HUES64 (cell line): ENCODE data around the gene SEPSECS.

Source experiments
- H3K27ac ChIP-seq: 2 replicates; pipeline ENCODE4 v1.7.0; 2013; ENCODE audit warnings: low read depth, low read length, inconsistent platforms
- H3K27me3 ChIP-seq: 2 replicates; pipeline ENCODE4 v1.6.1; 2013; ENCODE audit warnings: mild to moderate bottlenecking, low read length; ENCODE audit not compliant: insufficient read depth
- H3K36me3 ChIP-seq: 2 replicates; pipeline ENCODE4 v1.6.1; 2013; ENCODE audit warnings: mild to moderate bottlenecking, low read length; ENCODE audit not compliant: insufficient read depth
- H3K4me1 ChIP-seq: 2 replicates; pipeline ENCODE4 v1.6.1; 2013; ENCODE audit warnings: mild to moderate bottlenecking, low read length, moderate library complexity; ENCODE audit not compliant: insufficient read depth
- H3K4me3 ChIP-seq: 2 replicates; pipeline ENCODE4 v1.5.1; 2013; ENCODE audit warnings: mild to moderate bottlenecking, low read length, moderate library complexity
- H3K9ac ChIP-seq: 2 replicates; pipeline ENCODE4 v1.6.1; 2013; ENCODE audit warnings: mild to moderate bottlenecking, low read depth, low read length
- H3K9me3 ChIP-seq: 2 replicates; pipeline ENCODE4 v1.6.1; 2013; ENCODE audit warnings: low read depth, low read length; ENCODE audit not compliant: insufficient read depth
- WGBS: fragments of 150-250, 120-280 bp; methylation state at CpG from one replicate; pipeline ENCODE4 v1.1.7; 2013; ENCODE audit warnings: missing lambda C conversion rate; 5-methylcytosine and 5-hydroxymethylcytosine counted together

Gene SEPSECS

DNA sequence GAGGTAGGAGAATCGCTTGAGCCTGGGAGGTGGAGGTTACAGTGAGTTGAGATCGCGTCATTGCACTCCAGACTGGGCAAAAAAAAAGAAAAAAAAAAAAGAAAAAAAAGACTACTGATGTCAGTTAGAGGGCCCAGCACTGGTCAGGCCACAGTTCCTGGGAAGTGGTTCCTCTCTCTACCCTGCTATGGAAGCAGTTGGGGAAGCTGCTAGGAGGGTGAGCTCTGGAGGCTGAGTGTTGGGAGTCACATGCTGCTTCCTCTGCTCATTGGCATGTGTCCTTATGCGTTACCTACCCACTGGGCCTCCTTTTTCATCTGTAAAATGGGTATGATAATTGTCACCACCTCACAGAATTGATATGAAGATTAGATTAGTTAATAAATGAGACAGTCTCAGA is 50.7 kb downstream of the SEPSECS start:
- Histone ChIP-seq H3K9me3 (no peaks in the 10 kb centered on the region), H3K27me3 (no peaks in the 10 kb centered on the region)
- WGBS = 98% methylated on average over 3 of the region's 4 CpGs

DNA sequence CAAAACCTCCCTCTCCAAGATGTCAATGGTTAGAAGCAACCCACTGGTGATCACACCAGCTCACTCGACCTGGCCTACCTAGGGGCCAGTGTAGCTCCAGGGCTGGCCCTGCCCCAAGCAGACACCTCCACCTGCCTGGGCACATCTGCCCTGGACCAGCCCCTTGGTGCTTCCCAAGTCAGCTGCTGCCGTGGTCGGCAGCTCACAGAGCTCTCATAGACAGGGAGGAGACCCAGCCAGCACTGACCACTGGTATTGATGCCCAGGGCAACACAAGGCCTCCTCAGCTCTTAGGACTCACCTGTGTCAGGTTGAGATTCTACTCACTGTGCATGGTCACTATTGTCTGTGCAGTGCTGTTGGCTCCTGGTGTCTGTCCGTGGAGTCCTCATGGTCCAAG is 51.7 kb downstream of the SEPSECS start:
- no peaks in the 10 kb centered on the region for H3K27me3 ChIP-seq
- no peak overlapping the region for H3K4me3 ChIP-seq
- peaks cover 4% of the 10 kb centered on the region; the same call in 1 of the 2 replicates for H3K4me1 ChIP-seq
- no peak overlapping the region for H3K9ac ChIP-seq
- WGBS = 96% methylated on average over 4 of the region's 4 CpGs
- no peaks in the 10 kb centered on the region for H3K36me3 ChIP-seq
- H3K9me3 ChIP-seq = no peaks in the 10 kb centered on the region
- no peak overlapping the region for H3K27ac ChIP-seq

More for the DNA sequence above, 50.7 kb downstream of the SEPSECS start:
- peaks cover 5% of the 10 kb centered on the region; the same call in 1 of the 2 replicates for H3K4me1 ChIP-seq
- H3K36me3 ChIP-seq = no peaks in the 10 kb centered on the region
- H3K4me3 ChIP-seq = no peak overlapping the region
- H3K27ac ChIP-seq = no peak overlapping the region
- H3K9ac ChIP-seq = no peak overlapping the region

DNA sequence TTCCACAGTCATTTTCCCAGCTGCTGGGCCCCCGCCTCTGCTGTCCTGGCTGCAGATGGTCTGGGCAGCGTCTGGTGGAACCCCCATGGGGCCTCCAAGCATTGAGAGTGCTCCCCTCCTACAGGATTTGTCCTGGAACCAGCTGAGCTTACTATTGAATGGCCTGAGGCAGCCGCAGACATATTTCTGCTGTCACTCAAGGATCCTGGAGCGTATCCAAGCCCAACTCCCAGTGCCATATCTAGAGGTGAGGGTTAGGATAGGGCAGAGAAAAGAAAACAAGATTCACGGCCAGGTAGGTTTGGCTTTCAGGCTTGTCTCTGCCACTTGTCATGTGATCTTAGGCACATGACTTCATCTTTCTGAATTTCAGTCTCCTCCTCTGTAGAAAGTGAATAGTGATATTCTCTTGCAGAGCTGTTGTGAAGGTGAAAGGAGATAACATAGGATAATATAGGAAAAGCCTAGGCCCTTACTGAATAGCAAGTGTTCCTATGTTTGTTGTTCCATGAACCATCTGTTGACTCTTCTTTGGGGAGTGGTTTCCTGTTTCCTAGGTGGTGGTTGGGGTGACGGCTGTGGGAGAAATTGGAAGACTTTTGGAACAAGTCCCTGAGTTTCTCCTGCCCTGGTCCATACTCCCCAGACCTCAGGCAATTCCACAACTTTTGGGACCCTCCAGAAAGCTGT is 52.3 kb downstream of the SEPSECS start:
- Histone ChIP-seq H3K27me3 (no peaks in the 10 kb centered on the region), H3K9me3 (no peaks in the 10 kb centered on the region), H3K4me1 (peaks cover 3% of the 10 kb centered on the region; the same call in 1 of the 2 replicates), H3K36me3 (no peaks in the 10 kb centered on the region), H3K9ac (no peak overlapping the region), H3K4me3 (no peak overlapping the region), H3K27ac (no peak overlapping the region)
- WGBS = 90% methylated on average over 6 of the region's 6 CpGs

DNA sequence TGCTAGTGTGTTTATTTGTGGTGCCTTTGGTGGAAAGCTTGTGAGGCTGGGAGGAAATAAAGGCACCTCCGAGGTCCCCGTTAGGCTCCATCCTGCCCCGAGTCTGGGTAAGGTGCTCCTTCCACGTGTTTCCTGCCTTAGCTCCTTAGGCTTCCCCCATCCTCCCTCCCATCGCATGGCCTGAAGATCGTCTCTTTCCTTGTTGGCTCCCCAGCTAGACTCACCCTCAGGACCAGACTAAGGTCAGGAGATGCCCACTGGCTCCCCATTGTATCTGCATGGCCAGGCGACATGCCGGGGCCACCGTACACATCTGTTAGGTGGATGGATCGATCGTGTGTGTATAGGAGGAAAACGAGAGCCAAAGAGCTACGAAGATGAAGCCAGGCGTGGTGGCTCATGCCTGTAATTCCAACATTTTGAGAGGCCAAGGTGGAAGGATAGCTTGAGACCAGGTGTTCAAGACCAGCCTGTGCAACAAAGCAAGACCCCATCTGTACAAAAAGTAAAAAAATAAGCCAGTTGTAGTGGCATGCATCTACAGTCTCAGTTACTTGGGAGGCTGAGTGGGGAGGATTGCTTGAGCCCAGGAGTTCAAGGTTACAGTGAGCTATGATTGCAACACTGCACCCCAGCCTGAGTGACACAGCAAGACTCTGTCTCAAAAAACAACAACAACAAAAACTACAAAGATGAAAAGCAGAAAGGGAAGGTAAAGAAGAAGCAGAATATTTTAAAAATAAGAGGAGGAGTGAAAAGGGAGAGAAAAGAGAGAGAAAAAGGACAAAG is 53.7 kb downstream of the SEPSECS start:
- Histone ChIP-seq H3K4me1 (no peaks in the 10 kb centered on the region), H3K27me3 (no peaks in the 10 kb centered on the region), H3K4me3 (no peak overlapping the region), H3K36me3 (no peaks in the 10 kb centered on the region), H3K9ac (no peak overlapping the region), H3K27ac (no peak overlapping the region), H3K9me3 (peaks cover 5% of the 10 kb centered on the region; the same call in 1 of the 2 replicates)
- whole genome bisulfite sequencing = 94% methylated on average over 14 of the region's 14 CpGs

DNA sequence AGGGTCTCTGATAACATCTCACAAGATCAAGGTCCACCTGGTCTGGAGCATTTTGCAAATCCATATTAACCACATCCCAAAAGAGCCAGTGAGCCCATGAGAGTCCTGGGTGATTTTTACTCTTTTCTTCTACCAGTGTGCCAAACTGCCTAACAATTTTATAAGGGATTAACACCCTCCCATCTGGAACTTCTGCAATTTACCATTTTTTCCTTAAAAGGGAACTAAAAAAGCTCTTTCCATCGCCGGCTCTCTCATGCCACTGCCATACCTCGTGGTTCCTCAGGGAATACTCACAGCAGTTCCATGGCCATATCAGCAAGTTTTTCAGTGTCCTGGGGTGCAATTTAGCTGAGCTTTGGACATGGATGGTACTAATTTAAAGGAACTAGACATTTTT is 55.7 kb downstream of the SEPSECS start:
- H3K27ac ChIP-seq = no peak overlapping the region

DNA sequence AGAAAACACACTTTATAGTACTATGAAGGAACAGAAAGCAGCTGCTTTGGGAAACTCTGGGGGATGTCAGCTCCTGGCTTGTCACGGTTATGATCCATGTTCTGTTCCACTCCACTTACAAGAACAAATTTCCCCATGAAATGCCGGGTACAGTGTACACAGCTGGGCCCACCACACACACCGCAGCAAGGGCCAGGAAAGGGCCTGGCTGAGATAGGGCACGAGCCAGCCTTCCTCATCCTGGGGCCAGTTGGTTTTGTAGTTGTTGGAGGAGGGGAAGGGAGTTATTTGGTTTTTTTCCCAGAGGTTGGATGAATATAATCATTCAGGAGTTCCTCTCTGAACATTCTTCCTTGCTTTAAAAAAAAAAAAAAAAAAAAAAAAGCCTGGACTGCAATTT is 56.8 kb downstream of the SEPSECS start:
- Histone ChIP-seq H3K27ac (no peak overlapping the region), H3K27me3 (no peaks in the 10 kb centered on the region), H3K9ac (no peak overlapping the region), H3K4me3 (no peak overlapping the region), H3K4me1 (no peaks in the 10 kb centered on the region), H3K36me3 (no peaks in the 10 kb centered on the region), H3K9me3 (peaks cover 5% of the 10 kb centered on the region; the same call in 1 of the 2 replicates)
- 89% methylated on average over 4 of the region's 4 CpGs for WGBS

More for the DNA sequence above, 55.7 kb downstream of the SEPSECS start:
- no peaks in the 10 kb centered on the region for H3K36me3 ChIP-seq
- 89% methylated on average over 3 of the region's 3 CpGs for WGBS
- H3K4me1 ChIP-seq = no peaks in the 10 kb centered on the region
- peaks cover 5% of the 10 kb centered on the region; the same call in 1 of the 2 replicates for H3K9me3 ChIP-seq
- no peak overlapping the region for H3K9ac ChIP-seq
- H3K4me3 ChIP-seq = no peak overlapping the region
- H3K27me3 ChIP-seq = no peaks in the 10 kb centered on the region

DNA sequence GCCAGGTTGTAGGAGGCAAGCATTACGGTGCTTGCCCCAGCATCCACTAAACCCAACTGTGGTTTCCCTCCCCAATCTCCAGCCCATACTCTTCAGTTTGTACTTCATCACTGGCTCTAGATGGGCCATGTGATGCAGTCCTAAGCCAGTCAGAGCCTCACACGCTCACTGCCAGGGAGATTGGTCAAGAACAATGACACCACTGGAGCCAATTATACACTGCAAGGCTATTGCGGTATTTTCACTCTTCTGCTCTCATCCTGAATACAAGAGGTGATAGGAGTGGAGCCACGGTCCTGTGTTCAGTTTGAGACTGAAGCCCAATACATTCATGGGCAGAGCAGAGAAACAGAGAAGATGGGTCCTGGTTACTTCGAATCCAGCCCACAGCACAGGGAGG is 58.4 kb downstream of the SEPSECS start:
- Histone ChIP-seq H3K9me3 (peaks cover 5% of the 10 kb centered on the region; the same call in 1 of the 2 replicates), H3K27ac (no peak overlapping the region), H3K4me3 (no peak overlapping the region), H3K27me3 (no peaks in the 10 kb centered on the region), H3K36me3 (no peaks in the 10 kb centered on the region), H3K4me1 (no peaks in the 10 kb centered on the region), H3K9ac (no peak overlapping the region)
- 93% methylated on average over 5 of the region's 5 CpGs for WGBS

DNA sequence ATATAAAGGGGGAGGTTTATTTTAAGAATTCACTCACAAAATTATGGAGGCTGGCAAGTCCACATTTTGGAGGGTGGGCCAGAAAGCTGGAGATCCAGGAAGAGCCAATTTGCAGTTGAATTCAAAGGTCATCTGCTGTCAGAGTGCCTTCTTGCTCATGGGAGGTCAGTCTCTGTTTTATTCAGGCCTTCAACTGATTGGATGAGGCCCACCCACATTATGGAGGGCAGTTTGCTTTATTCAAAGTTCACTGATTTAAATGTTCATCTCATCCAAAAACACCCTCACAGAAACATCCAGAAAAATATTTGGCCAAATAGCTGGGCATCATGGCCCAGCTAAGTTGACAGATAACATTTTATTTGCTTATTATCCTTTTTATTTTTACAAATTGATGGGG is 59.5 kb downstream of the SEPSECS start:
- H3K27ac ChIP-seq = no peak overlapping the region

DNA sequence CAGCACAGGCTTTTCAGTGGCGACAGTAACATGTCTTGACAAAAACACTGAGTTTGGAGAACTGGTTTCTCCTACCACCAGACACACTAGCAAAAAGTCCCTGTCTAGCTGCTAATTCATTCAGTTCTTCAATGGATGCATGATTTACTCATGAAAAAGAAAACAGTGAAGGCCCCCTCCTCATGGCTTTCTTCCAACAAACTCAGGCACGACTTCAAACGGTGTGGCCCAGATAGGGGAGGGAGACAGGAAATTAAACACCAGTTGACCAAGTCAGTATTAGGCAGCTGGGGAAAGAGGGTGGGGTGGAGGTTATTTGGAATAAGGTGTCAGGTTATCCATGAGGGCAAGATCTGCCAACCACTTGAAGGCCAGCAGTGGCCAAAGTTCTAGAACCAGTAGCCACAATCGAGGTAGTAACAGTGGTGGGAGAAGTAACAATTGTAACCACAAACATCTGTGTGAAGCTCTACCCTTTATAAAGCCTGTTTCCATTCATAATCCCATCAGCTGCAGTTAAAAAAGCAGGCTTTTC is 60.2 kb downstream of the SEPSECS start:
- Histone ChIP-seq H3K4me3 (no peak overlapping the region), H3K27me3 (no peaks in the 10 kb centered on the region), H3K9me3 (peaks cover 5% of the 10 kb centered on the region; the same call in 1 of the 2 replicates), H3K36me3 (no peaks in the 10 kb centered on the region), H3K9ac (no peak overlapping the region), H3K27ac (no peak overlapping the region), H3K4me1 (no peaks in the 10 kb centered on the region)
- 92% methylated on average over 4 of the region's 4 CpGs for WGBS

More for the DNA sequence above, 59.5 kb downstream of the SEPSECS start:
- Histone ChIP-seq H3K9me3 (peaks cover 5% of the 10 kb centered on the region; the same call in 1 of the 2 replicates), H3K27me3 (no peaks in the 10 kb centered on the region), H3K4me1 (no peaks in the 10 kb centered on the region), H3K9ac (no peak overlapping the region), H3K4me3 (no peak overlapping the region), H3K36me3 (no peaks in the 10 kb centered on the region)

DNA sequence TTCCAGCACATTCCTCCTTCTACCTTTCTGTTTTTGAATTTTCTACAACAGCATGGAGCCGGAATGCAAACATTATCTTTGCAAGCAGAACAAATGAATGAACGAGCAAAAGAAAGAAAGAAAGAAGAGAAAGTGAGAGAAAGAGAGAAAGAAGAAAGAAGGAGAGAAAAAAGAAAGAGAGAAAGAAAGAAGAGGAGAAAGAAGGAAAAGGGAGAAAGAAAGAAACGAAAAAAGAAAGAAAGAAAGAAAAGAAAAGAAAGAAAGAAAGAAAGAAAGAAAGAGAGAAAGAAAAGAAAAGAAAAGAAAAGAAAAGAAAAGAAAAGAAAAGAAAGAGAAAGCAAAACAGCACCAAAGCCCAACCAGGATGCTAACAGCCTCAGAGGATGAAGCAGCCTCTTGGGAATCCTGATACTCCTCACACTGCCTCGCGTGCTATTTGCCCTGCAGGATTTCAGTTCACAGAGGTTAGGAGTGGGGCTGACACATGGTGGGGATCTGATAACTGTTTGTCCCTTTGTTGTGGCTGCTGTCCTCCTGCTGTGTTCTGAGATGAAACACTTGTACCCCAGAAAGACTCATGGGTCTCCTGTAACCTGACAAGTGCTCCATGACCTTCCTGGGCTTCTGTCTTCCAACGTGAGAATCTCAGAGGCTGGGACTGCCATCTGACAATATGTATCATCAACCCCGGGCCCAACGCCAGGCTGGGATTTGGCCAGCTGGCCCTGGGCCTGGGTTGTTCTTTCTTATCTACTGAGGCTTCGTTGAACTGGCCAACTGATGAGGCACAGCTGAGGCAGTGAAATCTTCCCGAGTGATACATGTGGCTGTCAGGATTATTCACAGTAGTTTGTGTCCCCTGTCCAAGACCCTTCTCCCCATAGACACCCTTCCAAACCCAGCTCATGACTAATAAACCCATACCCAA is 61.0 kb downstream of the SEPSECS start:
- H3K9ac ChIP-seq = no peak overlapping the region
- H3K36me3 ChIP-seq = no peaks in the 10 kb centered on the region
- H3K4me3 ChIP-seq = no peak overlapping the region
- no peaks in the 10 kb centered on the region for H3K27me3 ChIP-seq
- H3K9me3 ChIP-seq = peaks cover 5% of the 10 kb centered on the region; the same call in 1 of the 2 replicates
- no peak overlapping the region for H3K27ac ChIP-seq
- no peaks in the 10 kb centered on the region for H3K4me1 ChIP-seq
- 86% methylated on average over 10 of the region's 10 CpGs for WGBS
